GM19240 (cell line): ENCODE measurements around the gene MBNL3.

Experiments used
- DNase-seq: peaks from one replicate; pipeline ENCODE4 v3.0.0; 2011; ENCODE audit warnings: low spot score; ENCODE audit not compliant: insufficient read length

The MBNL3 gene, protein sequence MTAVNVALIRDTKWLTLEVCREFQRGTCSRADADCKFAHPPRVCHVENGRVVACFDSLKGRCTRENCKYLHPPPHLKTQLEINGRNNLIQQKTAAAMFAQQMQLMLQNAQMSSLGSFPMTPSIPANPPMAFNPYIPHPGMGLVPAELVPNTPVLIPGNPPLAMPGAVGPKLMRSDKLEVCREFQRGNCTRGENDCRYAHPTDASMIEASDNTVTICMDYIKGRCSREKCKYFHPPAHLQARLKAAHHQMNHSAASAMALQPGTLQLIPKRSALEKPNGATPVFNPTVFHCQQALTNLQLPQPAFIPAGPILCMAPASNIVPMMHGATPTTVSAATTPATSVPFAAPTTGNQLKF

GRCh38 chrX:132488819-132489577 is at the start of gene MBNL3:
TSS of gene MBNL3 (minus strand) at chrX:132489038. CDS start at chrX:132439611, 49,427 bp downstream.
- peak; percentile 3 for DNase-seq

- DNase-seq, result no peak
Observed at GRCh38 chrX:132533409-132533808, 44.6 kb upstream of the MBNL3 start.

GRCh38 chrX:132532913-132533312 is 44.1 kb upstream of the MBNL3 start:
- DNase-seq, result no peak

DNA sequence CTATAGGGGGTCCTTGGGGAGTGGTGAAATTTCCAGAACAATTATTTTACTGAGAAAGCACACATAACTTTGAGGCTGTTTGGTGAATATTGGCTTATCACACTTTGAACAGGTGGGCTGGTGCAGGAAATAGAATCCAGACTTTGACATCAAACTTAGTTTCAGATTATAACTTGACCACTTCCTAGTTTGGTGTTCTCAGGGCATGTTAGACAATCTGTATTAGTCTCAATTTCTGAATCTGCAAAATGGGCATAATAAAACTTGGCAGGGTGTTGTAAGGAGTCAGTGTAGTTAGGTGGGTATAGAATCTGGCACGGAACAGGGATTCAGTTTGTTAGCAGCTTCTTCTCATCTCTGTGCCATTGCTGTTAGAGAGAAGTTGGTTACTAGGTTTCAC is 43.3 kb upstream of the MBNL3 start:
- DNase-seq, result no peak

- no peak for DNase-seq
Observed at GRCh38 chrX:132520792-132521191, 32.0 kb upstream of the MBNL3 start.

GRCh38 chrX:132520213-132520612 is 31.4 kb upstream of the MBNL3 start:
- DNase-seq, result no peak

GRCh38 chrX:132518401-132518800 is 29.6 kb upstream of the MBNL3 start:
- DNase-seq, result no peak

DNA sequence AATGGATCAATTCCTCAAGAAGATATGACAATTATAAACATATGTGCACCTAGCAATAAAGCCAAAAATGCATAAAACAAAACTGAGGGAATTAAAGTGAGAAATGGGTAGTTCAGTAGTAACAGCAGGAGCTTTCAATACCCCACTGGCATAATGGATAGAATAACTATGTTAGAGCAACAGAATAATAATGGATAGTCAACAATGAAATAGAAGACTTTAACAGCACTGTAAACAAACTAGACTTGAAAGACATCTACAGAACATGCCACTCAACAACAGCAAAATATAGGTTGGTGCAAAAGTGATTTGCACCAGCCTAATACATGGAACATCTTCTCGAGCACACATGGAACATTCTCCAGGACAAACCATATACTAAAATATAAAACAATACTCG is 20.0 kb upstream of the MBNL3 start:
- no peak for DNase-seq

- no peak for DNase-seq
Observed at GRCh38 chrX:132505116-132505515, 16.3 kb upstream of the MBNL3 start.

- no peak for DNase-seq
Observed at GRCh38 chrX:132504417-132504816, 15.6 kb upstream of the MBNL3 start.

DNA sequence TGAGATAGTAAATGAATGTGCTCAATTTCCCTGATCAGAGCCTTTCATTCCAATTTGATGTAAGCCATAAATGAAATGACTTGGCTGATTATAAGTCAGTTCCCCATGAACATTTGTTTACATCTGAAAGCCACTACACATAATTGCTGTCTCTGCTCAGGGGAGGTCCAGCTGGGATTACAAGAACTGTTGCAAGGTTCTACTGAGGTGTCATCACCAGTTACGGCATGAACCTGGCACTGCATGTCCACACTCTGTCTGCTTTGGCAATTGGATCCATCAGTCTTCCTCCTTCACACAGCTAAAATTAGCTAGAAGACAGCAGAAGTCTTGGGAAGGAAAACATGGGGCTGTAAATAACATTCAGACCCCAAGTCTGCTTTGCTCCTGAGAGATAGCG is 12.8 kb upstream of the MBNL3 start:
- no peak for DNase-seq

GRCh38 chrX:132497432-132497831 is 8.6 kb upstream of the MBNL3 start:
- no peak for DNase-seq

GRCh38 chrX:132493095-132493494 is 4.3 kb upstream of the MBNL3 start:
- DNase-seq, result no peak

DNA sequence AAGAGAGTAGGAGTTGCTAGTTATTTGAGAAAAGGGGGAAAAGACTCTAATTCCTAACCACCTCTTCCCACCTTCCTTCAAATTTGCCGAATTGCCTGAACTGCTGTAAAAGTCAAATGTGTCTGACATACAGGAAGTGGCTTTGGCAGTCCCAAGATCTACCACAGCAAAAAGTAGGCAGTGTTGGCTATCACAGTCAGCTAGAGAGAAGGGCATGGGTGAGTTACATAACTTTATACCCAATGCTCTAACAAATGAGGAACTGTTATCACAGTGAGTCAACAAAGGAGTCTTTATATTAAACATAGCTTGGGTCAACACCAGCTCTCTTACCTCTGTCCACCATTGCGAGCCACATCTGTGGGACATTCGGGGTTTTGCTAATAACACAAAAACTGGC is 2.4 kb upstream of the MBNL3 start:
- no peak for DNase-seq

DNA sequence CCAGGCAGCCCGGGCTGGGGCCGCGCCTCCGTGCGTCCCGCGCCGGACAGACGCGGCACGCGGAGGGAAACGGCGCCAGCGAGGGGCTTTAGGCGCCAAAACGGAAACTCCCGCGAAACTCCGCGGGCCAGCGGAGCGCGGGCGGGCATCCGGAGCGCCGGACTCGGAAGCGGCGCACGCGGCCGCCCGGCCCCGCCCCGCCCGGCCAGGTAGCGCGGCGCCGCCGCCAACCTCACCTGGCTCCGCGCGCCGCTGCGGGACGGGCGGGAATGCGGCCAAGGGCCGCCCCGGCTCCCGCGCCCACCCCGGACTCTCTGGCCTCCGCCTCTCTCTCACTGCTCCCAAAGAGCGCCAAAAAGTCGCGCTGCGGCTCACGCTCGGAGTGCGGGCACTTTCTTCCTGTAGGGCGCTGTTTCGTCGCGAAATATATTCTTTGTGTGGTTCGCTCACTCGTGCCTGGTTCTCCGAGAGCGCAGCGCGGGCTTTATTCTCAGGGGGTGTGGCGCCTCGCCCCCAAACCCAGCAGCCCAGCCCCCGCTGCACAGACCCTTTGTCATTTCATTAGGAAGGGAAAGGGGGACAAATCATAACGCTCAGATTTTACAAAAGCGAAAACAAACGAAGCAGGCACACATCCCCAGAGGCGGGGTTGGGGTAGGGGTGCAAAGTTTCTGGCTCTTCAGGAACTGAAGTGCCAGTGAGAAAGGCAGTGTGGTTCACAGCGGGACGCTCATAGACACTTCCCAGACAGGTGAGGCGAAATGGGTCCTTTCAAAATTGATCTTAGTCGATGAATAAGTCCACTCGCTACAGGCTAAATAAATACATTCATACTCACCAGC is 961 bp upstream of the MBNL3 start:
- DNase-seq, result no peak

GRCh38 chrX:132488180-132488705 is 595 bp downstream of the MBNL3 start:
- no peak for DNase-seq

DNA sequence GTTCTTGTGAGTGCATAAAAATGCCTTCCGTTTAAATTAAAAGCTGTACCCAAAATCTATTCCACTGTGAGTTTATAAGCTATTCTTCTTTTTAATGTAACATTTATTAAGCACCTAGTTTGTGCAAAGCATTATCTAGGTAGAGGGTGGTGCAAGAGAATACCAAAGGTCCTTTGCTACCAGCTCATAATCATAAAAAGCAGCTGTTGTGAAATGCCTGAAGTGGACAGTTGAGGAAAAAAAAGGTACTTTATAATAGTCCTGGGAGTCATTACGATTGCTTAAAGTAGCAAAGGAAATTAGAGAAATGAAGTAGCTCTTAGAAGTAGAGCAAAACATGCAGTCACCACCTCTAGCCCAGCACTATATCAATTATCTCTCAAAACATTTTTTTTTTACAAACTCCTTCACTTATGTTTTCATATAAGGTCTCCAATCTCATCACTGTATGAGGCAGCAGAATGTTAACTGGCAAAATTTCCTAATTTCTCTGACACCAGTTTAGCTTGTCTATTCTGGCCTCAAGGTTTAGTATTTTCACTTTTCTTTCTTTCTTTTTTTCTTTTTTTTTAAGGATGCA is 2.1 kb downstream of the MBNL3 start:
- DNase-seq, result no peak

DNA sequence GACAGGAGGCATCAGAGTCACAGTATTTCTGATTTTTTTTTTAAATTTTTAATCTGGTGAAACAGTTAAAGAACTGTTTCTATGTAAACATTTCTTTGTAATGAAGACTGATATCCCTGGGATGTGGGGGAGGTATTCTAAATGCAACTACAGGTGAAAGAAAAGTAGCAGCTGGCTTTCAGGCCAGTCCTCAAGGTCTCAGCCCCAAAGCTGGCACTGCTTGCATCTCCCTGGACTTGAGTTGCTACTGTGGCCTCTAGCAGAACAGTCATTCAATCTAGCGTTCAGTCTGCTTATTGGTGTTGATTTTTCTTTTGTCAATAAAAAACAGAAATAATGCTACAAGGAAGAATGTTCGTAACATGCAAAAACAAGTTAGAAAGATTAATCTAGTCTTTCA is 4.9 kb downstream of the MBNL3 start:
- DNase-seq, result no peak

GRCh38 chrX:132483488-132483887 is 5.3 kb downstream of the MBNL3 start:
- no peak for DNase-seq

DNA sequence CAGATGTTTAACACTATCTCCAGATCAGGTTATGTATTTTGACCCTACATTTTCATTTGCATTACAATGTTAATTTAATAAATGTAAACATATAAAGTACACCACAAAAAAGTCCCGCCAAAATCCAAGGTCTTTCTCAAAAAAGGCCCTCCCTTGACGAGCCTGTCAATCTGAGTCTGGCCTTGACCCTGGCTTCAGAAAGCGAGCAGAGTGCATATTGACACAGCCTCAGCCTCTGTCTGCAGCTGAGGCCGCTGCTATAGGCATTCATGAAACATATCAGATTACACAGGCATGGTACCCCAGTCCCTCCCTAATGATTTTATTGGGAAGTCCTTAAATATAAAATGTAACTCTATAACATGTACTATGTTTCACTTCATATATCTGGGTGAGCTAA is 6.2 kb downstream of the MBNL3 start:
- DNase-seq, result no peak

DNA sequence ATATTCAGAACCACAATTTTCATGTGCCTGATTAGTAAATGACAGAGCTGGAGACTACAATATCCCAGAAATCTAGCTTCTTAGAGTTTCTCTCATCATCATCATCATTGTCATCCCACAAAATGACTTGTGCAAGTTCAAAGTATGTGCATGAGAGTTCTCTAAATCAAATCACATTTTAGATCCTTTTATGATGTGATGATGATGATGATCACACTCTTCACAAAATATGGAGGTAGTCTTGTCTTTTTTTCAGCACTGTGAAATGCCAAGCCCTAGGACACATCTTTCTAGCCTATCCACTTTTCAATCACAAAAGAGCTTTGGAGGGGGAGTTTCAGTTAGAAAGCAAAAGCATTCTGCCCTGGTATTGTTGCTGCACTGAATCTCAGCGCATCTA is 7.4 kb downstream of the MBNL3 start:
- no peak for DNase-seq
